Measurements from ENCODE around the gene EMP3.

- TF ChIP-seq CTCF (conservative IDR thresholded peaks at IDR 0.05; ENCODE audit: low read length) (no peak), EZH2phosphoT487 (IDR thresholded peaks at IDR 0.05; ENCODE audit: borderline replicate concordance, low read depth, low read length) (no peak)
Observed at GRCh38 chr19:48361912-48362311, 36.6 kb downstream of the EMP3 start.
